Mesenteric fat pad (tissue), 1 donor: Measurements from ENCODE around the gene TAMALIN. TPM values are rescaled to one million over a fixed set of nuclear protein-coding genes. Genes with fewer than 3 reads are reported as not detected.

Experiments
- DNase-seq: peaks from one replicate; pipeline ENCODE4 v3.0.0-alpha.2; 2020; ENCODE audit warnings: low spot score
- total RNA-seq: library from RNA; stranded (reverse); fragmentation: NEBNext Ultra II Directional; extraction: Animal tissue kit (Norgen Biotek cat#: 25700); gene quantifications from one replicate; pipeline ENCODE4 v1.2.1, GENCODE V29; 2021
- donor health status: DM: yes; HTN: yes; CAD: no.

The TAMALIN gene
- total RNA-seq, 1 donor from 2014 or later = 117 TPM

GRCh38 chr12:52054833-52055730, 48.3 kb downstream of the TAMALIN start:
- no peak for DNase-seq

- no peak for DNase-seq
Observed at GRCh38 chr12:52055731-52056711, 49.3 kb downstream of the TAMALIN start.

GRCh38 chr12:52056801-52057637, 50.3 kb downstream of the TAMALIN start:
- DNase-seq = no peak

GRCh38 chr12:52057638-52058576, 51.2 kb downstream of the TAMALIN start:
- DNase-seq = no peak

- DNase-seq = no peak
Observed at GRCh38 chr12:52058631-52059361, 52.0 kb downstream of the TAMALIN start.

- no peak for DNase-seq
Observed at GRCh38 chr12:52059582-52060497, 53.1 kb downstream of the TAMALIN start.

- DNase-seq = no peak
Observed at GRCh38 chr12:52060498-52061177, 53.9 kb downstream of the TAMALIN start.

- no peak for DNase-seq
Observed at GRCh38 chr12:52061470-52062166, 54.9 kb downstream of the TAMALIN start.

- no peak for DNase-seq
Observed at GRCh38 chr12:52062167-52063081, 55.7 kb downstream of the TAMALIN start.

- DNase-seq = no peak
Observed at GRCh38 chr12:52063082-52063924, 56.6 kb downstream of the TAMALIN start.

- no peak for DNase-seq
Observed at GRCh38 chr12:52063981-52064649, 57.4 kb downstream of the TAMALIN start.
